Testis (tissue), 3 donors: ENCODE measurements around the gene GPC1. TPM values are rescaled to one million over a fixed set of nuclear protein-coding genes. Genes with fewer than 3 reads are reported as not detected.

Source experiments
- DNase-seq: peaks from one replicate; pipeline ENCODE4 v3.0.0-alpha.2; 2019
- H3K27ac ChIP-seq, 2 donors: fragments of 200-600 bp; sonication (generic); one replicate each; pipeline ENCODE4 v1.5.1; 2019
- H3K27me3 ChIP-seq: fragments of 200-600 bp; sonication (generic); one replicate; pipeline ENCODE4 v1.5.1; 2019
- H3K36me3 ChIP-seq: fragments of 200-600 bp; sonication (generic); one replicate; pipeline ENCODE4 v1.5.1; 2017; ENCODE audit warnings: low read depth; ENCODE audit errors: missing control alignments
- H3K4me1 ChIP-seq: fragments of 200-600 bp; sonication (generic); one replicate; pipeline ENCODE4 v1.5.1; 2019
- H3K4me3 ChIP-seq, 2 donors: fragments of 200-600 bp; sonication (generic); one replicate each; pipeline ENCODE4 v1.5.1; 2017 to 2019
- H3K9me3 ChIP-seq: fragments of 200-600 bp; sonication (generic); one replicate; pipeline ENCODE4 v1.5.1; 2017
- POLR2A ChIP-seq: fragments of 450-650 bp; IDR thresholded peaks from one replicate; pipeline ENCODE4 v1.6.1; 2017; ENCODE audit warnings: antibody characterized with exemption, mild to moderate bottlenecking, moderate library complexity
- WGBS, 2 donors: methylation state at CpG; one replicate each; pipeline ENCODE4 v1.1.5; 2018; 5-methylcytosine and 5-hydroxymethylcytosine counted together
- intact Hi-C: fragments of 100-400 bp; cut with DNase I; formaldehyde crosslinking; loops from one replicate; pipeline ENCODE4 v1.15.1; 2023; ENCODE audit warnings: low total_unique reads
- microRNA counts, 2 donors: library from miRNA; unstranded; fragments of <30 nt; microRNA quantifications; one replicate each; lab custom pipeline; 2016
- microRNA-seq, 2 donors: library from miRNA; unstranded; fragments of <30 nt; microRNA quantifications; one replicate each; pipeline ENCODE4, GENCODE V29; 2016; ENCODE audit warnings: borderline number of aligned reads in 2 of 2, borderline replicate concordance in 1 of 2
- polyA plus RNA-seq: library from polyadenylated mRNA; stranded (reverse); fragments of 350-450 nt; fragmentation: Illumina TruSeq; extraction: RNeasy Lipid Tissue Mini Kit (QIAGEN cat#74804); gene quantifications from one replicate; pipeline ENCODE4 v1.2.3, GENCODE V29; 2014; ENCODE audit warnings: low read depth, low replicate concordance; ENCODE audit not compliant: insufficient read depth
- small RNA-seq, 2 donors: library from RNA; depleted of rRNA; stranded (forward); fragments of <200 nt; gene quantifications; one replicate each; pipeline ENCODE3, GENCODE V24; 2016
- total RNA-seq, 2 donors: library from RNA; depleted of rRNA; stranded (reverse); fragments of >200 nt; gene quantifications; one replicate each; pipeline ENCODE4 v1.2.3, GENCODE V29; 2016
- TF ChIP-seq, protein P1 (sequence below), 3 experiments: fragments of 450-650 bp in 2 of 3; fragments of 200-600 bp in 1 of 3; sonication (generic) in 1 of 3; IDR thresholded peaks; one replicate each; pipeline ENCODE4 v1.5.1; 2016 to 2019; ENCODE audit warnings: antibody characterized with exemption in 3 of 3, mild to moderate bottlenecking in 2 of 3, moderate library complexity in 1 of 3

Gene GPC1
- total and polyA plus RNA-seq, 3 donors from 2014 or later: 74.2 to 479 (median 244) TPM

GRCh38 chr2:240512666-240513535, 77.4 kb downstream of the GPC1 start:
- no peak for TF ChIP-seq POLR2A
- intact Hi-C loops: no loop called here
- no peak for DNase-seq
- Histone ChIP-seq H3K27ac (no peak overlapping the region), H3K27me3 (no peaks in the 10 kb centered on the region), H3K9me3 (no peaks in the 10 kb centered on the region), H3K36me3 (no peaks in the 10 kb centered on the region), H3K4me1 (no peaks in the 10 kb centered on the region), H3K4me3 (no peak overlapping the region)
- 94 to 97% methylated on average over 16 to 21 of the region's 21 CpGs for WGBS, 2 donors

- H3K27me3 ChIP-seq: no peaks in the 10 kb centered on the region
- WGBS, 2 donors: 60 to 63% methylated on average over 11 to 13 of the region's 13 CpGs
- peak; percentile 84 for DNase-seq
- no peaks in the 10 kb centered on the region for H3K4me1 ChIP-seq
- no peaks in the 10 kb centered on the region for H3K9me3 ChIP-seq
- no peaks in the 10 kb centered on the region for H3K36me3 ChIP-seq
- TF ChIP-seq POLR2A: no peak
- TF ChIP-seq, protein P1, sequence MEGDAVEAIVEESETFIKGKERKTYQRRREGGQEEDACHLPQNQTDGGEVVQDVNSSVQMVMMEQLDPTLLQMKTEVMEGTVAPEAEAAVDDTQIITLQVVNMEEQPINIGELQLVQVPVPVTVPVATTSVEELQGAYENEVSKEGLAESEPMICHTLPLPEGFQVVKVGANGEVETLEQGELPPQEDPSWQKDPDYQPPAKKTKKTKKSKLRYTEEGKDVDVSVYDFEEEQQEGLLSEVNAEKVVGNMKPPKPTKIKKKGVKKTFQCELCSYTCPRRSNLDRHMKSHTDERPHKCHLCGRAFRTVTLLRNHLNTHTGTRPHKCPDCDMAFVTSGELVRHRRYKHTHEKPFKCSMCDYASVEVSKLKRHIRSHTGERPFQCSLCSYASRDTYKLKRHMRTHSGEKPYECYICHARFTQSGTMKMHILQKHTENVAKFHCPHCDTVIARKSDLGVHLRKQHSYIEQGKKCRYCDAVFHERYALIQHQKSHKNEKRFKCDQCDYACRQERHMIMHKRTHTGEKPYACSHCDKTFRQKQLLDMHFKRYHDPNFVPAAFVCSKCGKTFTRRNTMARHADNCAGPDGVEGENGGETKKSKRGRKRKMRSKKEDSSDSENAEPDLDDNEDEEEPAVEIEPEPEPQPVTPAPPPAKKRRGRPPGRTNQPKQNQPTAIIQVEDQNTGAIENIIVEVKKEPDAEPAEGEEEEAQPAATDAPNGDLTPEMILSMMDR (IDR thresholded peaks at IDR 0.05): peak; percentile 53 to 63 (median 55)
- H3K27ac ChIP-seq: no peak overlapping the region
- H3K4me3 ChIP-seq: no peak overlapping the region
- intact Hi-C loops: no loop called here
Measured at GRCh38 chr2:240513549-240514287, 78.3 kb downstream of the GPC1 start.

- WGBS, 2 donors: 97 to 100% methylated on average over 1 to 2 of the region's 2 CpGs
- TF ChIP-seq, protein P1 (IDR thresholded peaks at IDR 0.05): no peak
- TF ChIP-seq POLR2A: no peak
- Histone ChIP-seq H3K9me3 (no peaks in the 10 kb centered on the region), H3K27ac (no peak overlapping the region), H3K4me3 (no peak overlapping the region), H3K27me3 (no peaks in the 10 kb centered on the region), H3K4me1 (no peaks in the 10 kb centered on the region), H3K36me3 (no peaks in the 10 kb centered on the region)
- no peak for DNase-seq
- intact Hi-C loops: no loop called here
Measured at GRCh38 chr2:240514631-240515030, 79.2 kb downstream of the GPC1 start.

- no peak for DNase-seq
- Histone ChIP-seq H3K4me3 (no peak overlapping the region), H3K36me3 (no peaks in the 10 kb centered on the region), H3K27ac (no peak overlapping the region), H3K4me1 (peaks cover 4% of the 10 kb centered on the region), H3K9me3 (no peaks in the 10 kb centered on the region), H3K27me3 (no peaks in the 10 kb centered on the region)
- intact Hi-C loops: no loop called here
- TF ChIP-seq, protein P1 (IDR thresholded peaks at IDR 0.05): no peak
- no peak for TF ChIP-seq POLR2A
- 100% methylated on average over 4 of the region's 4 CpGs for WGBS, 2 donors
Measured at GRCh38 chr2:240517342-240517741, 81.9 kb downstream of the GPC1 start.

MicroRNAs within 50 kb of the gene (microRNA counts, 767-probe panel; counts per million panel counts)
- microRNA hsa-miR-149-5p (lab: Ali Mortazavi, UCI): 5,539 to 7,400 counts per million in 2 donors

Small RNA genes within 50 kb of the gene (microRNA-seq; reads per million reads assigned to microRNA genes)
- 2,538 to 6,421 reads per million in 2 donors for gene MIR149

Small RNA genes within 50 kb of the gene (small RNA-seq; reads per million reads assigned to genes)
- 3.8 to 4.3 reads per million in 2 donors for gene MIR149

Other genes starting within 250 kb of the GPC1 start
- gene ANKMY1, start 122.3 kb downstream of the GPC1 start, total RNA-seq: 10 to 100 TPM; 57.3 to 75.7 TPM
- 92.5 TPM for gene ANKMY1, start 122.3 kb downstream of the GPC1 start, polyA plus RNA-seq
- gene DUSP28, start 124.7 kb downstream of the GPC1 start, total RNA-seq: 10 to 100 TPM; 24.7 to 37.6 TPM
- 19.3 TPM for gene DUSP28, start 124.7 kb downstream of the GPC1 start, polyA plus RNA-seq
- gene RNPEPL1, start 132.8 kb downstream of the GPC1 start, total RNA-seq: 10 to 100 TPM; 39.1 to 48.5 TPM
- gene RNPEPL1, start 132.8 kb downstream of the GPC1 start, polyA plus RNA-seq: 28.9 TPM
- gene CAPN10, start 151.1 kb downstream of the GPC1 start, total RNA-seq: 100 to 1,000 TPM in 1 of 2 donors, 10 to 100 TPM in 1; 66.5 to 104 TPM
- 29.8 TPM for gene CAPN10, start 151.1 kb downstream of the GPC1 start, polyA plus RNA-seq
- 10 to 100 TPM in 1 of 2 donors, 1 to 10 TPM in 1; 9.5 to 11.5 TPM for gene GPR35, start 189.8 kb downstream of the GPC1 start, total RNA-seq
- 3.1 TPM for gene GPR35, start 189.8 kb downstream of the GPC1 start, polyA plus RNA-seq
- gene AQP12B, start 247.2 kb downstream of the GPC1 start, total RNA-seq: not detected
- gene AQP12B, start 247.2 kb downstream of the GPC1 start, polyA plus RNA-seq: not detected